ENCODE measurements around the gene TFR2.

DNA sequence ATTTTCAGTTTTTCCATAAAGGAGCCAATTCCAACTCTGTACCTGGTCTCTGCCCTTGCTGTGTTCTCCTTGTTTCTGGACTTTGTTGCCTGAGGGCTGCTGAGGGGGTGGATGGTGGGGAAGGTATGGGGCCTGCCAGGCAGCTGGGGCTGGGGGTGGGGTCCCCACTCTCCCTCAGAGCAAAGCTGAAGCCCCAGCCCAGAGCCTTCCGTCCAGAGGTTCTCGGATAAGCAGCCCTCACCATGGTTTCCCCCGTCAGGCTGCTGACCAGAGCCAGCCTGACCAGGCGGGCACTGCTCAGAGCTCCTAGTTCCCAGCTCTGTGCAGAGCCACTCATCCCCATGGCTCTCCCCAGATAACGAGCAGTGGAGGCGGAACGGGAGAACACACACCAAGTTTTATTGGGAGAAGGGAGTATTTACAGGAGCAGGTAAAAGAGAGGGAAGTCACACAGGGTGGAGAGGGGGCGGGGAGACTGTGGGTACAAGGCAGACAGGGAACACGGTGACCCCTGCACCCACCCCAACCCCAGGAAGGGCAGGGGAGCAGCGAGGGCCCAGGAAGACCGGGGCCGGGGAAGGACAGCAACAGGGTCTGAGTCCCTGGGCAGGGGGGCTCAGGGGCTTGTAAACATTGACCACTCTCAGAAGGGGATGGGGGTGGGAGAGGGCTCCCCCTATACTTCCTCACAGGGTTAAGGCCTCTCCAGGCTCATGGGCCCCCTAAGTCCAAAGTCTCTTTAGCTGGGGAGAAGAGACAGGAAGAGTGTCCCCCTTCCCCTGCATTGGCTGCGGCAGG lies 38.0 kb upstream of the TFR2 start:
- TF ChIP-seq, protein P1, sequence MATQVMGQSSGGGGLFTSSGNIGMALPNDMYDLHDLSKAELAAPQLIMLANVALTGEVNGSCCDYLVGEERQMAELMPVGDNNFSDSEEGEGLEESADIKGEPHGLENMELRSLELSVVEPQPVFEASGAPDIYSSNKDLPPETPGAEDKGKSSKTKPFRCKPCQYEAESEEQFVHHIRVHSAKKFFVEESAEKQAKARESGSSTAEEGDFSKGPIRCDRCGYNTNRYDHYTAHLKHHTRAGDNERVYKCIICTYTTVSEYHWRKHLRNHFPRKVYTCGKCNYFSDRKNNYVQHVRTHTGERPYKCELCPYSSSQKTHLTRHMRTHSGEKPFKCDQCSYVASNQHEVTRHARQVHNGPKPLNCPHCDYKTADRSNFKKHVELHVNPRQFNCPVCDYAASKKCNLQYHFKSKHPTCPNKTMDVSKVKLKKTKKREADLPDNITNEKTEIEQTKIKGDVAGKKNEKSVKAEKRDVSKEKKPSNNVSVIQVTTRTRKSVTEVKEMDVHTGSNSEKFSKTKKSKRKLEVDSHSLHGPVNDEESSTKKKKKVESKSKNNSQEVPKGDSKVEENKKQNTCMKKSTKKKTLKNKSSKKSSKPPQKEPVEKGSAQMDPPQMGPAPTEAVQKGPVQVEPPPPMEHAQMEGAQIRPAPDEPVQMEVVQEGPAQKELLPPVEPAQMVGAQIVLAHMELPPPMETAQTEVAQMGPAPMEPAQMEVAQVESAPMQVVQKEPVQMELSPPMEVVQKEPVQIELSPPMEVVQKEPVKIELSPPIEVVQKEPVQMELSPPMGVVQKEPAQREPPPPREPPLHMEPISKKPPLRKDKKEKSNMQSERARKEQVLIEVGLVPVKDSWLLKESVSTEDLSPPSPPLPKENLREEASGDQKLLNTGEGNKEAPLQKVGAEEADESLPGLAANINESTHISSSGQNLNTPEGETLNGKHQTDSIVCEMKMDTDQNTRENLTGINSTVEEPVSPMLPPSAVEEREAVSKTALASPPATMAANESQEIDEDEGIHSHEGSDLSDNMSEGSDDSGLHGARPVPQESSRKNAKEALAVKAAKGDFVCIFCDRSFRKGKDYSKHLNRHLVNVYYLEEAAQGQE (IDR thresholded peaks at IDR 0.05; ENCODE audit: low read depth): no peak
- TF ChIP-seq CTCF (IDR thresholded peaks at IDR 0.05 in 2 of 3, conservative IDR thresholded peaks at IDR 0.05 in 1 of 3; ENCODE audit: borderline replicate concordance in 1 of 3, insufficient read depth in 1 of 3, low read depth in 2 of 3, low read length in 2 of 3): no peak
- no peak for TF ChIP-seq POLR2A (IDR thresholded peaks at IDR 0.05; ENCODE audit: borderline replicate concordance, extremely low read depth, insufficient read depth, insufficient read length)
- no peak; the same call in 1 of the 2 replicates for TF ChIP-seq POLR2AphosphoS5 (IDR thresholded peaks at IDR 0.05; ENCODE audit: low read depth, low read length)
- TF ChIP-seq RAD21 (IDR thresholded peaks at IDR 0.05; ENCODE audit: low read depth): no peak
- TF ChIP-seq EGR1 (IDR thresholded peaks at IDR 0.05; ENCODE audit: low read depth): no peak

Data from HCT116 (cell line).